Mesendoderm (in vitro differentiated cells): ENCODE measurements around the gene ISLR2. TPM values are rescaled to one million over a fixed set of nuclear protein-coding genes. Genes with fewer than 3 reads are reported as not detected.

Experiments
- DNase-seq: peaks from one replicate; pipeline ENCODE4 v3.0.0; 2013
- H2AK5ac ChIP-seq: 2 replicates; pipeline ENCODE4 v1.6.1; 2013; ENCODE audit warnings: low read length, inconsistent platforms
- H2BK120ac ChIP-seq: 2 replicates; pipeline ENCODE4 v1.6.1; 2013; ENCODE audit warnings: low read depth, mild to moderate bottlenecking, low read length, moderate library complexity, mixed read lengths
- H2BK15ac ChIP-seq: replicated peaks from 2 replicates; pipeline ENCODE4 v1.6.1; 2013; ENCODE audit warnings: low read depth, mild to moderate bottlenecking, moderate library complexity
- H2BK5ac ChIP-seq: 2 replicates; pipeline ENCODE4 v1.6.1; 2013; ENCODE audit warnings: low read length, inconsistent platforms
- H3K18ac ChIP-seq: 2 replicates; pipeline ENCODE4 v1.6.1; 2013; ENCODE audit warnings: mild to moderate bottlenecking, low read length, mixed read lengths
- H3K23ac ChIP-seq: one replicate; pipeline ENCODE4 v1.6.1; 2013; ENCODE audit warnings: low read length
- H3K27ac ChIP-seq: 2 replicates; pipeline ENCODE4 v1.5.1; 2013; ENCODE audit warnings: low read depth, mild to moderate bottlenecking, inconsistent platforms, low read length, moderate library complexity
- H3K27me3 ChIP-seq: 2 replicates; pipeline ENCODE4 v1.6.1; 2013; ENCODE audit warnings: low read length, control low read depth, mild to moderate bottlenecking, inconsistent platforms; ENCODE audit not compliant: insufficient read depth, poor library complexity
- H3K36me3 ChIP-seq: 2 replicates; pipeline ENCODE4 v1.6.1; 2013; ENCODE audit warnings: low read length, inconsistent platforms; ENCODE audit not compliant: control insufficient read depth, insufficient read depth
- H3K4ac ChIP-seq: one replicate; pipeline ENCODE4 v1.6.1; 2013; ENCODE audit warnings: low read depth, mild to moderate bottlenecking, low read length, moderate library complexity
- H3K4me1 ChIP-seq: 2 replicates; pipeline ENCODE4 v1.6.1; 2013; ENCODE audit warnings: low read depth, low read length, inconsistent platforms; ENCODE audit not compliant: control insufficient read depth
- H3K4me2 ChIP-seq: 2 replicates; pipeline ENCODE4 v1.6.1; 2013; ENCODE audit warnings: low read length
- H3K4me3 ChIP-seq: 2 replicates; pipeline ENCODE4 v1.5.1; 2013; ENCODE audit warnings: mild to moderate bottlenecking, low read length
- H3K56ac ChIP-seq: one replicate; pipeline ENCODE4 v1.6.1; 2013; ENCODE audit warnings: low read length
- H3K79me1 ChIP-seq: 2 replicates; pipeline ENCODE4 v1.6.1; 2013; ENCODE audit warnings: low read length, inconsistent platforms
- H3K79me2 ChIP-seq: 2 replicates; pipeline ENCODE4 v1.6.1; 2013; ENCODE audit warnings: mild to moderate bottlenecking, low read length; ENCODE audit not compliant: control insufficient read depth, insufficient read depth
- H3K9ac ChIP-seq: 2 replicates; pipeline ENCODE4 v1.6.1; 2013; ENCODE audit warnings: low read length, inconsistent platforms
- H4K5ac ChIP-seq: one replicate; pipeline ENCODE4 v1.6.1; 2013; ENCODE audit warnings: low read length
- H4K8ac ChIP-seq: one replicate; pipeline ENCODE4 v1.6.1; 2013; ENCODE audit warnings: low read depth, mild to moderate bottlenecking, control low read depth, low read length, moderate library complexity
- WGBS: extraction: QIAGEN DNeasy Blood & Tissue Kit; methylation state at CpG from one replicate; pipeline ENCODE4 v1.1.7; 2013; ENCODE audit warnings: low lambda C conversion rate, missing lambda C conversion rate; ENCODE audit not compliant: insufficient coverage; ENCODE audit errors: extremely low coverage; 5-methylcytosine and 5-hydroxymethylcytosine counted together
- small RNA-seq: library from polyadenylated mRNA; stranded (forward); fragments of <200 nt; extraction: miRNeasy Mini kit (QIAGEN cat#:217004); gene quantifications from one replicate; pipeline ENCODE3, GENCODE V24; 2013; ENCODE audit not compliant: insufficient read depth

ISLR2 gene

DNA sequence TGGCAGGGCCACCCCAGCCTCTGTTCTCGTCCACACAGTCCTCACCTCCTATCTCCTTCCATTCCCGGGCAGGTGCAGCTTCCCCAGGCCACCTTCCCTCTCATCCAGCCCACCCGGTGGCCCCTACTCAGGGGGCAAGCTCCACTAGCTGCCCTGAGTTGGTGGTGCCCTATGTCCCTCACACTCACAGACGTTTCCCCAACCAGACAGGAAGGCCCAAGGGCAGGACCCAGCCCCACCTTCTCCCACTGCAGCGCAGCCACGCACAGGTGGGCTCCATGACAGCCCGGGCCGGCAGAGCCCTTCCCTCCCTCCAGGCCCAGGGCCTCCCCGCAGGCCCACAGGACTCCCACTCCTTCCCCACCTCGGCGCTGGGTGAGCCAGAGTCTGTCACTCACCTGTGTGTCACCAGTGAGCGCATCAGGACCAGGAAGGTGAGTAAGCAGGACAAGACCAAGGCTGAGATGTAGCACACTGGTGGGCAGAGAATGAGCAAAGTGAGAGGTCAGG, 54.3 kb downstream of the ISLR2 start:
- Histone ChIP-seq H3K4ac (no peak overlapping the region), H2AK5ac (no peak overlapping the region), H3K4me3 (no peak overlapping the region), H3K27me3 (no peaks in the 10 kb centered on the region), H4K5ac (no peak overlapping the region), H4K8ac (no peak overlapping the region), H3K36me3 (no peaks in the 10 kb centered on the region), H3K9ac (no peak overlapping the region), H2BK5ac (no peak overlapping the region), H3K23ac (no peak overlapping the region), H3K79me2 (no peaks in the 10 kb centered on the region), H3K4me2 (no peak overlapping the region), H2BK120ac (no peak overlapping the region), H2BK15ac (no peak overlapping the region), H3K4me1 (no peaks in the 10 kb centered on the region), H3K27ac (no peak overlapping the region), H3K79me1 (no peaks in the 10 kb centered on the region), H3K56ac (no peak overlapping the region), H3K18ac (no peak overlapping the region)
- WGBS: no CpG with 5 or more reads among the region's 12 CpGs
- DNase-seq: no peak

DNA sequence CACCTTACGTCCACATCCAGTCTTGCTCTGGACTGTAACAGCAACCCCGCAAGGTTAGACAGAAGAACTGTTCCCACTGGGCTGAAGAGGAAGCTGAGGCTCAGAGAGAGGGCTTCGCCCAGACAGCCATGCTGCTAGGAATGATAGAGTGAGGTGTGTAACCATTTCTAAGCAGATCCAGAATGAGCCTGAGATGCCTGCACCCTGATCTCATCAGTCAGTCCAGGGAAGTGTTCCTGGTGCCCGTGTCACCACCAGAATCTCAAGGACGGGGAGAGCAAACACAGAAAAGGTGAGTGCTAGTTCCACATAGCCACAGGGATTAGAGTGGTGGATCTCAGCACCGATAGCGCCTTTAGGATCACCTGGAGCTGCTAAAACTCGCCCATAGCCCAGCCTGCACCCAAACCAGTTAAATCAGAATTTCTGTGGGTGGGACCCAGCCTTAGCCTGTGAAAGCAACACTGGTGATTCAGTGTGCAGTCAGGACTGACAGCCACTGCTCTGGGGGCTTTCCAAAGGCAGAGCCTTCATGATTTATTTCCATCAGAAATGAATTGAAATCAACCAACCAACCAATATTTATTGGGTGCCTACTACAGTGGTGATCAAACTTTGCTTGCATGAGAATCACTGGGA, 55.4 kb downstream of the ISLR2 start:
- H3K4me3 ChIP-seq: no peak overlapping the region
- no peak overlapping the region for H2BK5ac ChIP-seq
- no peak overlapping the region for H3K18ac ChIP-seq
- no peaks in the 10 kb centered on the region for H3K36me3 ChIP-seq
- H3K4ac ChIP-seq: no peak overlapping the region
- no peak overlapping the region for H2AK5ac ChIP-seq
- no peak overlapping the region for H3K56ac ChIP-seq
- H4K8ac ChIP-seq: no peak overlapping the region
- no peak overlapping the region for H3K27ac ChIP-seq
- H3K79me1 ChIP-seq: no peaks in the 10 kb centered on the region
- no peak for DNase-seq
- WGBS: no CpG with 5 or more reads among the region's 8 CpGs
- H2BK120ac ChIP-seq: no peak overlapping the region
- H3K23ac ChIP-seq: no peak overlapping the region
- H4K5ac ChIP-seq: no peak overlapping the region
- no peak overlapping the region for H2BK15ac ChIP-seq
- no peak overlapping the region for H3K9ac ChIP-seq
- H3K4me1 ChIP-seq: no peaks in the 10 kb centered on the region
- no peak overlapping the region for H3K4me2 ChIP-seq
- no peaks in the 10 kb centered on the region for H3K79me2 ChIP-seq
- H3K27me3 ChIP-seq: no peaks in the 10 kb centered on the region

Small RNA genes lying within 50 kb of the gene (small RNA-seq; reads per million reads assigned to genes)
- gene RF00017: not detected
